Measurements from ENCODE around the gene LBH. TPM values are rescaled to one million over a fixed set of nuclear protein-coding genes. Genes with fewer than 3 reads are reported as not detected.

Gene LBH
- total RNA-seq, 1 experiment from 2014 or later: 1.2 TPM

- no peak overlapping the region for H3K4me3 ChIP-seq (replicated peaks in 1 of 2; ENCODE audit: low read depth in 1 of 2, low read length in 2 of 2)
- intact Hi-C loops (cut with micrococcal nuclease): no loop called here
- no peak for DNase-seq (ENCODE audit: low read depth, low spot score)
- ATAC-seq: no peak
- TF ChIP-seq CTCF (IDR thresholded peaks at IDR 0.05 in 2 of 3, conservative IDR thresholded peaks at IDR 0.05 in 1 of 3; ENCODE audit: borderline replicate concordance in 1 of 3, insufficient read depth in 1 of 3, low read depth in 2 of 3, low read length in 2 of 3) (no peak), EZH2phosphoT487 (IDR thresholded peaks at IDR 0.05; ENCODE audit: borderline replicate concordance) (no peak)
- POLR2A ChIA-PET: no interaction called here
- no peaks in the 10 kb centered on the region for H3K9me3 ChIP-seq (ENCODE audit: control insufficient read depth in 1 of 2, insufficient read depth in 1 of 2, low read depth in 1 of 2, low read length in 2 of 2)
- H3K27me3 ChIP-seq (ENCODE audit: insufficient read depth, low read length): peaks cover 7% of the 10 kb centered on the region; the same call in 1 of the 2 replicates
- no peak overlapping the region for H2AFZ ChIP-seq (ENCODE audit: low read depth, low read length, poor library complexity, severe bottlenecking)
- no peaks in the 10 kb centered on the region for H3K79me2 ChIP-seq (ENCODE audit: insufficient read depth, low read length)
- peaks cover 8 to 16% of the 10 kb centered on the region in 2 experiments for H3K4me1 ChIP-seq (ENCODE audit: control insufficient read depth in 1 of 2, insufficient read depth in 2 of 2, low read length in 2 of 2)
- H3K4me2 ChIP-seq (ENCODE audit: low read length): no peak overlapping the region
- no peak overlapping the region for H3K9ac ChIP-seq (ENCODE audit: low read length)
- no peaks in the 10 kb centered on the region for H3K9me2 ChIP-seq (ENCODE audit: insufficient read depth)
- no peak overlapping the region for H3K27ac ChIP-seq (ENCODE audit: low read depth, low read length)
- RAD21 ChIA-PET (ENCODE audit: low non-redundant PET in 1 of 2, low total read pairs in 2 of 2, uncharacterized antibody in 2 of 2, unreplicated experiment in 2 of 2): no interaction called here
- H4K20me1 ChIP-seq (ENCODE audit: insufficient read depth): no peaks in the 10 kb centered on the region
- CTCF ChIA-PET: no interaction called here
- H3K36me3 ChIP-seq (ENCODE audit: control insufficient read depth in 1 of 2, insufficient read depth in 2 of 2, low read length in 2 of 2): no peaks in the 10 kb centered on the region
- no TSS peak for BruUV-seq (replicated peaks)
Observed at GRCh38 chr2:30223413-30223874, 7.9 kb upstream of the LBH start.

GRCh38 chr2:30224151-30224550 is 7.2 kb upstream of the LBH start:
- peaks cover 7% of the 10 kb centered on the region; the same call in 1 of the 2 replicates for H3K27me3 ChIP-seq (ENCODE audit: insufficient read depth, low read length)
- no peak overlapping the region for H2AFZ ChIP-seq (ENCODE audit: low read depth, low read length, poor library complexity, severe bottlenecking)
- no peaks in the 10 kb centered on the region for H3K36me3 ChIP-seq (ENCODE audit: control insufficient read depth in 1 of 2, insufficient read depth in 2 of 2, low read length in 2 of 2)
- H3K27ac ChIP-seq (ENCODE audit: low read depth, low read length): no peak overlapping the region
- DNase-seq (ENCODE audit: low read depth, low spot score) (no peak), ATAC-seq (no peak)
- CTCF ChIA-PET: no interaction called here
- POLR2A ChIA-PET: no interaction called here
- no peaks in the 10 kb centered on the region for H3K9me2 ChIP-seq (ENCODE audit: insufficient read depth)
- H3K79me2 ChIP-seq (ENCODE audit: insufficient read depth, low read length): no peaks in the 10 kb centered on the region
- no peak overlapping the region for H3K9ac ChIP-seq (ENCODE audit: low read length)
- no TSS peak for BruUV-seq (replicated peaks)
- no peaks in the 10 kb centered on the region for H3K9me3 ChIP-seq (ENCODE audit: control insufficient read depth in 1 of 2, insufficient read depth in 1 of 2, low read depth in 1 of 2, low read length in 2 of 2)
- RAD21 ChIA-PET (ENCODE audit: low non-redundant PET in 1 of 2, low total read pairs in 2 of 2, uncharacterized antibody in 2 of 2, unreplicated experiment in 2 of 2): no interaction called here
- H3K4me3 ChIP-seq (replicated peaks in 1 of 2; ENCODE audit: low read depth in 1 of 2, low read length in 2 of 2): no peak overlapping the region
- H3K4me1 ChIP-seq (ENCODE audit: control insufficient read depth in 1 of 2, insufficient read depth in 2 of 2, low read length in 2 of 2): peaks cover 3 to 9% of the 10 kb centered on the region in 2 experiments
- no peaks in the 10 kb centered on the region for H4K20me1 ChIP-seq (ENCODE audit: insufficient read depth)
- intact Hi-C loops (cut with micrococcal nuclease): no loop called here
- no peak overlapping the region for H3K4me2 ChIP-seq (ENCODE audit: low read length)
- TF ChIP-seq YY1 (IDR thresholded peaks at IDR 0.05; ENCODE audit: extremely low read depth, insufficient replicate concordance, low read depth, low read length) (no peak), ZFX (IDR thresholded peaks at IDR 0.05) (no peak), EGR1 (IDR thresholded peaks at IDR 0.05; ENCODE audit: low read depth) (no peak), REST (IDR thresholded peaks at IDR 0.05; ENCODE audit: low read depth) (no peak), POLR2A (IDR thresholded peaks at IDR 0.05; ENCODE audit: borderline replicate concordance, extremely low read depth, insufficient read depth, insufficient read length) (no peak), CEBPB (IDR thresholded peaks at IDR 0.05; ENCODE audit: low read depth) (no peak), SIN3A (IDR thresholded peaks at IDR 0.05; ENCODE audit: low read depth) (no peak), ZBTB33 (IDR thresholded peaks at IDR 0.05; ENCODE audit: extremely low read depth, insufficient replicate concordance, low read length) (no peak)
